Measurements from ENCODE around the gene RUVBL2. TPM values are rescaled to one million over a fixed set of nuclear protein-coding genes. Genes with fewer than 3 reads are reported as not detected.

The RUVBL2 gene
- total RNA-seq, 5 donors from 2014 or later (not counting 1 experiment from before 2014, with no cell fraction given) = 20.3 to 48.7 (median 41.4) TPM

DNA sequence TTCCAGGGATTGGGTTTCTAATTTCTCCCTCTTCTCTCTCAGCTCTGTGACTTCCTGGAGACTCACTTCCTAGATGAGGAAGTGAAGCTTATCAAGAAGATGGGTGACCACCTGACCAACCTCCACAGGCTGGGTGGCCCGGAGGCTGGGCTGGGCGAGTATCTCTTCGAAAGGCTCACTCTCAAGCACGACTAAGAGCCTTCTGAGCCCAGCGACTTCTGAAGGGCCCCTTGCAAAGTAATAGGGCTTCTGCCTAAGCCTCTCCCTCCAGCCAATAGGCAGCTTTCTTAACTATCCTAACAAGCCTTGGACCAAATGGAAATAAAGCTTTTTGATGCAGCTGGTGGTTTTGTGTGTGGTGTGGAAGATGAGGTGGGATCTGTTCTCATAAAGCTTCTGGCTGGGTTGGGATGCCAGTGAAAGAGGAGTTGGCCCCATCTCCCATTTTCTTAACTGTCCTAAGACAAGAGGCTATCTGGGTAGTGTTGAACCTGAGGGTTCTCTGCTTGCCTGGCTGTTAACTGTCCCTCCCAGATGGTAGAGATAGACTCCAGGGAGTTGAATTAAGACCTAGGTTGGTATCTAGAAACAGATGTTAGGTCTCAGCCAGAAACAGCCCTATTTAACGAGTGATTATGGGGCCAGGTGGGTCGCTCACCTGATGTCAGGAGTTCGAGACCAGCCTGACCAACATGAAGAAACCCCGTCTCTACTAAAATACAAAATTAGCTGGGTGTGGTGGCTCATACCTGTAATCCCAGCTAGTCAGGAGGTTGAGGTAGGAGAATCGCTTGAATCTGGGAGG, 26.9 kb upstream of the RUVBL2 start:
- DNase-seq (no peak), ATAC-seq (replicated peaks in 1 of 4) (no peak)
- CTCF ChIA-PET = interaction anchor here (0.6 to 1.3 kb wide), 4 partner anchors 9 to 42 kb away, joined by 4 to 14 read pairs (median 4); partner anchors contain the start of genes GYS1 (in 1 of the 2) and RUVBL2 (in 1 of the 2)
- Mint-ChIP-seq H3K9me3 (no peaks in the 10 kb centered on the region), H3K36me3 (peaks cover 22% of the 10 kb centered on the region), H3K27me3 (no peaks in the 10 kb centered on the region), H3K4me3 (peak overlapping the region; percentile 98 to 100 (median 100)), H3K4me1 (peaks cover 56 to 67% (median 58%) of the 10 kb centered on the region in 3 donors), H3K27ac (peak overlapping the region; percentile 99 to 100)
- Histone ChIP-seq H3K4me3 (ENCODE audit: control insufficient read depth in 1 of 2, extremely low read depth in 1 of 2, low read length in 1 of 2) (peak overlapping the region; percentile 80 to 81), H3K27ac (ENCODE audit: low read length) (peak overlapping the region; percentile 64), H3K9me3 (no peaks in the 10 kb centered on the region), H3K4me1 (ENCODE audit: control insufficient read depth in 1 of 2, extremely low read depth in 1 of 2, insufficient read depth in 2 of 2, low read length in 2 of 2) (peaks cover 22 to 54% of the 10 kb centered on the region in 2 experiments), H3K36me3 (ENCODE audit: control insufficient read depth in 2 of 2, extremely low read depth in 1 of 2, insufficient read depth in 1 of 2, low read length in 1 of 2) (peaks cover 16 to 45% of the 10 kb centered on the region in 2 donors), H3K27me3 (replicated peaks in 1 of 2; ENCODE audit: control insufficient read depth in 2 of 2, extremely low read depth in 1 of 2, insufficient read depth in 2 of 2, low read length in 1 of 2) (no peaks in the 10 kb centered on the region)
- no CpG with 5 or more reads among the region's 10 CpGs for WGBS (ENCODE audit: insufficient coverage)
- POLR2A ChIA-PET = interaction anchor here (0.5 to 0.7 kb wide), 4 partner anchors 12 to 596 kb away, joined by 3 to 5 read pairs (median 4); no protein-coding TSS in a partner anchor

DNA sequence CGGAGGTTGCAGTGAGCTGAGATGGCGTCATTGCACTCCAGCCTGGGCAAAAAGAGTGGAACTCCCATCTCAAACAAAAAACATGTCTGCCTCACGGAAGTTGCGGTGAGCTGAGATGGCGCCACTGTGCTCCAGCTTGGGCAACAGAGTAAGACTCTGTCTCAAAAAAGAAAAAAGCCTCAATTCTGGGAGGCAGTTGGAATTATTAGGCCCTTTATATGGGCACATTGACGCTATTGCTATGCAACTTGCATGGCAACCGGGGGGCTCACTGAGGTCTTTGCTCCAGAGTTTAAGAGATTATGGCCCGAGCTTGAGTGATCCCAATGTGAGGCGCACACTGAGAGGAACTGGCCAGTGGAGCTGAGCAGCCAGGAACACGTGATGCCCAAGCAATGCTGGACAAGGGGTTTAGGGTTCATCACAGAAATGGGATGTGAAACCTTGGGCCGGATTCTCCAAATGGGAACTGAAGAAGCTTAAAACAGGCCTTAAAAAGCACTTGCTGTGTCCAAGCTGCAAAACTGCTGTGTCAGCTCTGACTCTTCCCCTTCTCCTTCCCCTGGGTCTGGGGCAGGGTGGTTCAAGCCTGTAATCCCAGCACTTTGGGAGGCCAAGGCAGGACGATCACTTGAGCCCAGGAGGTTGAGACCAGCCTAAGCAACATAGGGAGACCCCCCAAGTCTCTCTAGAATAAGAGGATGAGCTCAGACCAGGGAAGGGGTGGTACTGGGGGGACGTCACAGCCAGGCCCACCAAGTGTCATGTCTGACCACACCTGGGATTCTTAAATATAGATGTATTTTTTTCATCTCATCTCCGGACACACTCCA, 26.1 kb upstream of the RUVBL2 start:
- Mint-ChIP-seq H3K4me3 (peak overlapping the region; percentile 28 to 100 (median 98)), H3K4me1 (peaks cover 48 to 58% (median 49%) of the 10 kb centered on the region in 3 donors), H3K27me3 (no peaks in the 10 kb centered on the region), H3K9me3 (no peaks in the 10 kb centered on the region), H3K36me3 (peaks cover 22% of the 10 kb centered on the region), H3K27ac (peak overlapping the region in 1 of 2 donors; percentile 55)
- WGBS (ENCODE audit: insufficient coverage) = 97% methylated on average over 6 of the region's 14 CpGs
- ChIA-PET CTCF (interaction anchor here (0.6 to 1.3 kb wide), 2 partner anchors 8 to 26 kb away, joined by 4 to 6 read pairs; partner anchors contain the start of genes GYS1 (in 1 of the 2) and RUVBL2 (in 1 of the 2)), POLR2A (interaction anchor here (0.5 to 0.7 kb wide), 3 partner anchors 15 to 1822 kb away, joined by 3 to 9 read pairs (median 5); no protein-coding TSS in a partner anchor)
- H3K27me3 ChIP-seq (replicated peaks in 1 of 2; ENCODE audit: control insufficient read depth in 2 of 2, extremely low read depth in 1 of 2, insufficient read depth in 2 of 2, low read length in 1 of 2) = no peaks in the 10 kb centered on the region
- no peaks in the 10 kb centered on the region for H3K9me3 ChIP-seq
- no peak overlapping the region for H3K4me3 ChIP-seq (ENCODE audit: control insufficient read depth in 1 of 2, extremely low read depth in 1 of 2, low read length in 1 of 2)
- H3K27ac ChIP-seq (ENCODE audit: low read length) = no peak overlapping the region
- peak in 1 of 35 experiments; percentile 21 for DNase-seq
- ATAC-seq (replicated peaks in 1 of 4) = no peak
- peaks cover 18 to 46% of the 10 kb centered on the region in 2 experiments for H3K4me1 ChIP-seq (ENCODE audit: control insufficient read depth in 1 of 2, extremely low read depth in 1 of 2, insufficient read depth in 2 of 2, low read length in 2 of 2)
- peaks cover 16 to 45% of the 10 kb centered on the region in 2 donors for H3K36me3 ChIP-seq (ENCODE audit: control insufficient read depth in 2 of 2, extremely low read depth in 1 of 2, insufficient read depth in 1 of 2, low read length in 1 of 2)

DNA sequence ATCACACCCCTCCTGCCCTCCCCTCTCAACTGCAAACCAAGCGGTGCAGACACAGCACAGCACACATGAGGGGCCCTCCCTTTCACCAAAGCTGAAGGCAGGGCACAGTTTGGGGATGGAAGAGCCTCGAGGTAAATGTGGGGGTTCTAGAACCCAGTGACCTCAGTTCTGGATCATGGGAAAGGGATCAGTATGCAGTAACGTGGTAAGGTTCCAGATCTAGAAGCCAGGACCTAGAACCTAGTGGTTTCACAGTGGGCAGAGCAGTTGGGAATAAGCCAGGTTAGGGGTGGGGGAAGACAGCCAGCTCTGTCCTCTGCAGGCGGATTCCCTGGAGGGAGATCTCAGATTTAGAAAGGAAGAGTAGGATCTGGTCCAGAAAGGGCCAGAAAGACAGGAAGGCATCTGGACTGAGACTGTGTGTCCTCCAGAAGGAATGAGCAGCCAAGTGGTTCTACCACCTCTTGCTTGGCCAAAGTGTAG, 25.5 kb upstream of the RUVBL2 start:
- ChIA-PET POLR2A (no interaction called here), CTCF (interaction anchor here in 1 of 2 donors (0.6 kb wide), 1 partner anchor 8 kb away, joined by 6 read pairs; no protein-coding TSS in a partner anchor)
- peaks cover 26% of the 10 kb centered on the region for H3K36me3 Mint-ChIP-seq
- H3K27ac Mint-ChIP-seq = peak overlapping the region; percentile 40 to 55
- Histone ChIP-seq H3K27me3 (replicated peaks in 1 of 2; ENCODE audit: control insufficient read depth in 2 of 2, extremely low read depth in 1 of 2, insufficient read depth in 2 of 2, low read length in 1 of 2) (no peaks in the 10 kb centered on the region), H3K4me1 (ENCODE audit: control insufficient read depth in 1 of 2, extremely low read depth in 1 of 2, insufficient read depth in 2 of 2, low read length in 2 of 2) (peaks cover 15 to 39% of the 10 kb centered on the region in 2 experiments), H3K27ac (ENCODE audit: low read length) (no peak overlapping the region), H3K36me3 (ENCODE audit: control insufficient read depth in 2 of 2, extremely low read depth in 1 of 2, insufficient read depth in 1 of 2, low read length in 1 of 2) (peaks cover 16 to 52% of the 10 kb centered on the region in 2 donors), H3K4me3 (ENCODE audit: control insufficient read depth in 1 of 2, extremely low read depth in 1 of 2, low read length in 1 of 2) (no peak overlapping the region), H3K9me3 (no peaks in the 10 kb centered on the region)
- WGBS (ENCODE audit: insufficient coverage) = 84% methylated on average over 3 of the region's 4 CpGs
- H3K27me3 Mint-ChIP-seq = no peaks in the 10 kb centered on the region
- no peak overlapping the region for H3K4me3 Mint-ChIP-seq
- no peak for ATAC-seq (replicated peaks in 1 of 4)
- H3K4me1 Mint-ChIP-seq = peaks cover 43 to 54% (median 45%) of the 10 kb centered on the region in 3 donors
- DNase-seq = no peak
- H3K9me3 Mint-ChIP-seq = no peaks in the 10 kb centered on the region

DNA sequence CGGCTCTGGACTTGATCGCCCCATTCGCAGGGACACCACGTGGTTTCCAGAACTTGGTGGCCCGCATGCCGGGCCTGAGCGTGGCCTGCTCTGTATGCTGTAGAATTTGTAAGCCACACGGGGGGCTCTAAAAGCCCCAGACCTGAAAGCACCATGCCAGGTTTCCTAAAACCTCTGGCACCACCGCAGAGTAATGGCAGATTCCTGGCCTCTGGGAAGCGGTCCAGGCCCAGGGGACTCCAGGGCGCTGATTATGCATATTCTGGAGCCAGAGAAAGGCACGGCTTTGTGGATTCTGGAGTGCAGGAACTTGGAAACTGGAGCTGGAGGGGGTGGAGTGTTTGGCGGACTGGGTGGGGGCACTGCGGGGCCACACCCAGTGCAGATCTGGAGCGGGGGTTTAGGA, 24.9 kb upstream of the RUVBL2 start:
- H3K9me3 ChIP-seq = no peaks in the 10 kb centered on the region
- peaks cover 16 to 54% of the 10 kb centered on the region in 2 donors for H3K36me3 ChIP-seq (ENCODE audit: control insufficient read depth in 2 of 2, extremely low read depth in 1 of 2, insufficient read depth in 1 of 2, low read length in 1 of 2)
- CTCF ChIA-PET = no interaction called here
- peaks cover 12 to 33% of the 10 kb centered on the region in 2 experiments for H3K4me1 ChIP-seq (ENCODE audit: control insufficient read depth in 1 of 2, extremely low read depth in 1 of 2, insufficient read depth in 2 of 2, low read length in 2 of 2)
- no peak overlapping the region for H3K27ac ChIP-seq (ENCODE audit: low read length)
- Mint-ChIP-seq H3K4me1 (peaks cover 37 to 48% (median 41%) of the 10 kb centered on the region in 3 donors), H3K36me3 (peaks cover 26% of the 10 kb centered on the region), H3K4me3 (no peak overlapping the region), H3K27me3 (no peaks in the 10 kb centered on the region), H3K27ac (no peak overlapping the region), H3K9me3 (no peaks in the 10 kb centered on the region)
- 93% methylated on average over 11 of the region's 15 CpGs for WGBS (ENCODE audit: insufficient coverage)
- H3K4me3 ChIP-seq (ENCODE audit: control insufficient read depth in 1 of 2, extremely low read depth in 1 of 2, low read length in 1 of 2) = no peak overlapping the region
- DNase-seq (no peak), ATAC-seq (replicated peaks in 1 of 4) (no peak)
- no peaks in the 10 kb centered on the region for H3K27me3 ChIP-seq (replicated peaks in 1 of 2; ENCODE audit: control insufficient read depth in 2 of 2, extremely low read depth in 1 of 2, insufficient read depth in 2 of 2, low read length in 1 of 2)
- POLR2A ChIA-PET = no interaction called here

DNA sequence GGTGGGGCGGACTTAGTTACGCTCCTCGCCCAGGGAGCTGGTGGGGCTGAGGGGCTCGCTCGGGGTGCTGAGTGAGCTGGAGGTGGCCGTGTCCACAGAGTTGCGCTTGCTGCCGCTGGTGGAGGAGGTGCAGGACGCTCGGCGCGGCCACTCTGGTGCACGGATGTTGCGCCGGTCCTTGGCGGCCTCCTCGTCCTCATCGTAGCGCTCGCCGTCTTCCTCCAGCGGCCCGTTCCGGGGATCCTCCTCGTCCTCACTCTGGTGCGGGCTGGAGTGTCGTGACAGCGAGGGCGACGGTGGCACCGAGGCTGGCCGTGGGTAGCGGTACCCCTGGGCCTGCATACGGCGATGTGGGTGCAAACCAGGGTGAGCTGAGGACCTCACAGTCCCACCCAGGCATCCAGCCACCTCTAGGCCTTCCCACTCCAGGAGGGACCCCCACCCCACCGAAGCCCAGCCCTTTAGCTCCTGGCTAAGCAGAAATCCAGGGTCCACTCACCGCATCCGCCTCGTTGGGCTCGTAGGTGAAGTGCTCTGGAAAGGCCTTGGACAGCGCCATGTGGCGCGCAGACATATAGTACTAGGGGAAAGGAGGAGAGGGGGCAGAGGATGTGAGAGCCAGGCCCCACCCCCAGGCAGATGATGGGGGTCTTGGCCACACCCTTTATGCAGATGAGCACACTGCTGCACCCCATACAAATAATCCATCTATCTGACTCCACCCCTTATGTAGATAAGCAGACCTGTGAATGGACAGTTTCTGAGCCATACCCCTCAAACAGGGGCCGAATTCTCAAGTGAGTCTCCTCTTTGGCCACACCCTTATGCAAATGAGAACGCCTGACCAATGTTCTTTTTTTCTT, 24.2 kb upstream of the RUVBL2 start:
- Mint-ChIP-seq H3K4me3 (no peak overlapping the region), H3K27ac (no peak overlapping the region), H3K27me3 (no peaks in the 10 kb centered on the region), H3K4me1 (peaks cover 30 to 41% (median 34%) of the 10 kb centered on the region in 3 donors), H3K36me3 (peaks cover 29% of the 10 kb centered on the region), H3K9me3 (no peaks in the 10 kb centered on the region)
- 96% methylated on average over 40 of the region's 45 CpGs for WGBS (ENCODE audit: insufficient coverage)
- peaks cover 16 to 61% of the 10 kb centered on the region in 2 donors for H3K36me3 ChIP-seq (ENCODE audit: control insufficient read depth in 2 of 2, extremely low read depth in 1 of 2, insufficient read depth in 1 of 2, low read length in 1 of 2)
- H3K27me3 ChIP-seq (replicated peaks in 1 of 2; ENCODE audit: control insufficient read depth in 2 of 2, extremely low read depth in 1 of 2, insufficient read depth in 2 of 2, low read length in 1 of 2) = no peaks in the 10 kb centered on the region
- H3K9me3 ChIP-seq = no peaks in the 10 kb centered on the region
- no peak for DNase-seq
- H3K4me3 ChIP-seq (ENCODE audit: control insufficient read depth in 1 of 2, extremely low read depth in 1 of 2, low read length in 1 of 2) = no peak overlapping the region
- peaks cover 8 to 26% of the 10 kb centered on the region in 2 experiments for H3K4me1 ChIP-seq (ENCODE audit: control insufficient read depth in 1 of 2, extremely low read depth in 1 of 2, insufficient read depth in 2 of 2, low read length in 2 of 2)
- ChIA-PET CTCF (interaction anchor here in 1 of 2 donors (0.6 to 2.5 kb wide), 3 partner anchors 40 to 97 kb away, joined by 4 to 23 read pairs (median 5); partner anchors contain the start of genes NUCB1 and PPP1R15A), POLR2A (no interaction called here)
- H3K27ac ChIP-seq (ENCODE audit: low read length) = no peak overlapping the region
- no peak for ATAC-seq (replicated peaks in 1 of 4)
